Cortex of kidney (tissue), 1 donor: ENCODE results near the gene IFNE.
"Not testable (repeated sequence)": the region's sequence is repeated elsewhere in the genome, so short reads cannot be mapped to it uniquely, and the experiment has no call there.

ENCODE experiments used
- DNase-seq: peaks from one replicate; lab custom pipeline; 2025; lab: John Stamatoyannopoulos, UW

IFNE gene

GRCh38 chr9:21491756-21492155, 9.6 kb upstream of the IFNE start:
- no peak for DNase-seq

GRCh38 chr9:21481470-21482056, 550 bp downstream of the IFNE start:
- no peak for DNase-seq

GRCh38 chr9:21479152-21479702, 2.9 kb downstream of the IFNE start:
- DNase-seq = no peak

- DNase-seq = no peak
Observed at GRCh38 chr9:21477466-21477865, 4.6 kb downstream of the IFNE start.

GRCh38 chr9:21473236-21473635, 8.9 kb downstream of the IFNE start:
- no peak for DNase-seq

- DNase-seq = no peak
Observed at GRCh38 chr9:21470126-21470525, 12.0 kb downstream of the IFNE start.

GRCh38 chr9:21465859-21466518, 16.1 kb downstream of the IFNE start:
- DNase-seq = no peak

GRCh38 chr9:21465138-21465537, 17.0 kb downstream of the IFNE start:
- DNase-seq = no peak

- no peak for DNase-seq
Observed at GRCh38 chr9:21461377-21461776, 20.7 kb downstream of the IFNE start.

- DNase-seq = no peak
Observed at GRCh38 chr9:21455320-21455719, 26.8 kb downstream of the IFNE start.

- no peak for DNase-seq
Observed at GRCh38 chr9:21454149-21454548, 28.0 kb downstream of the IFNE start.

GRCh38 chr9:21452681-21453080, 29.4 kb downstream of the IFNE start:
- no peak for DNase-seq

- no peak for DNase-seq
Observed at GRCh38 chr9:21450733-21451394, 31.2 kb downstream of the IFNE start.

GRCh38 chr9:21449312-21449711, 32.8 kb downstream of the IFNE start:
- not testable (repeated sequence) for DNase-seq

GRCh38 chr9:21443849-21444625, 38.1 kb downstream of the IFNE start:
- no peak for DNase-seq

GRCh38 chr9:21440139-21440538, 42.0 kb downstream of the IFNE start, which contains the start of gene IFNA1:
IFNA1 (plus strand) TSS chr9:21440439; CDS start chr9:21440508, 69 bp downstream.
- DNase-seq = no peak

- not testable (repeated sequence) for DNase-seq
Observed at GRCh38 chr9:21435015-21435383, 47.1 kb downstream of the IFNE start.

GRCh38 chr9:21434202-21435014, 47.7 kb downstream of the IFNE start:
- no peak for DNase-seq

GRCh38 chr9:21432672-21433425, 49.3 kb downstream of the IFNE start:
- no peak for DNase-seq
